Liver (tissue), 3 donors: ENCODE data around the gene NCOA4.
A peak's percentile ranks its signal among the peaks of the same experiment; 100 is the strongest.
"Not testable (repeated sequence)": the region's sequence is repeated elsewhere in the genome, so short reads cannot be mapped to it uniquely, and the experiment has no call there.

ENCODE experiments used
- CTCF ChIP-seq: fragments of 150-350 bp; IDR thresholded peaks from 2 replicates; pipeline ENCODE4 v1.5.1; 2017; ENCODE audit warnings: improper control_type of control experiment, low read depth, low read length; ENCODE audit not compliant: missing input control
- JUND ChIP-seq, 2 donors: IDR thresholded peaks; 2 replicates each; pipeline ENCODE4 v1.6.1; 2016; ENCODE audit warnings: antibody characterized with exemption in 2 of 2
- RAD21 ChIP-seq, 2 donors: IDR thresholded peaks; 2 replicates each; pipeline ENCODE4 v1.6.1; 2016; ENCODE audit warnings: antibody characterized with exemption in 2 of 2, mild to moderate bottlenecking in 2 of 2
- REST ChIP-seq: IDR thresholded peaks from 2 replicates; pipeline ENCODE4 v1.6.1; 2016; ENCODE audit warnings: antibody characterized with exemption, mild to moderate bottlenecking
- RXRA ChIP-seq, 2 donors: IDR thresholded peaks; 2 replicates each; pipeline ENCODE4 v1.6.1; 2017 to 2018; ENCODE audit warnings: antibody characterized with exemption in 2 of 2, mild to moderate bottlenecking in 1 of 2
- SP1 ChIP-seq: IDR thresholded peaks from 2 replicates; pipeline ENCODE4 v1.6.1; 2018; ENCODE audit warnings: antibody characterized with exemption, mild to moderate bottlenecking
- TAF1 ChIP-seq: conservative IDR thresholded peaks from 2 replicates; pipeline ENCODE4 v1.6.1; 2016; ENCODE audit warnings: antibody characterized with exemption, mild to moderate bottlenecking
- YY1 ChIP-seq: IDR thresholded peaks from 2 replicates; pipeline ENCODE4 v1.6.1; 2016; ENCODE audit warnings: antibody characterized with exemption, mild to moderate bottlenecking
- ZBTB33 ChIP-seq: IDR thresholded peaks from 2 replicates; pipeline ENCODE4 v1.6.1; 2016; ENCODE audit warnings: antibody characterized with exemption
- donor health status: healthy.
- donor health status: healthy.

- TF ChIP-seq YY1, result peak; percentile 70
- peak; percentile 8 to 17 for TF ChIP-seq RAD21 (IDR thresholded peaks at IDR 0.05)
- TF ChIP-seq SP1; CTCF; JUND (IDR thresholded peaks at IDR 0.05); TAF1; REST: not testable (repeated sequence)
- peak; percentile 95 for TF ChIP-seq ZBTB33
- TF ChIP-seq RXRA (IDR thresholded peaks at IDR 0.05), result peak; percentile 21 to 56
These were observed 58.2 kb downstream of the NCOA4 start, which contains the start of gene TIMM23 for GRCh38 chr10:45972106-45972812.
